HG03378 (cell line): Measurements from ENCODE around the gene VPS41.

ENCODE experiments used
- ATAC-seq: cut with Tn5 transposase; IDR thresholded peaks from one replicate; pipeline ENCODE4 v1.9.1; 2021; ENCODE audit warnings: mild to moderate bottlenecking, moderate library complexity; ENCODE audit not compliant: unreplicated experiment

Gene VPS41

DNA sequence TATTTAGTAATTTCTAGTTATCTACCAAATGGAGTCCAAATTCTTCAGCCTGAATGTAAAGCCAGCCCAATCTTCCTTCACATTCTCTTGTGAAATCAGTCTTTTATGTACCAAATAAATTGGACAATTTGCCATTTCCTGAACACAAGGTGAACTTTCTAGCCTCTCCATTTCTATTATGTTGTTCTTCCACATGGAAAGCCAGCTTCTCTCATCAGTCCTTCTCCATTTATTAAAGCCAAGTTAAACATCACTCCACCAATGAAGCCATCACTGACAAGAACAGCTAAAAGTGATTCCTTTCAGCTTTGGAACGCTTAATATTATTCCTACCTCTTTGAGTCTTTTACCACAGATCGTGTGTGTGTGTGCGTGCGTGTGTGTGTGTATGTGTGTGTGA is 88.4 kb downstream of the VPS41 start:
- no peak for ATAC-seq

GRCh38 chr7:38819463-38819862 is 89.5 kb downstream of the VPS41 start:
- no peak for ATAC-seq

GRCh38 chr7:38817526-38817925 is 91.5 kb downstream of the VPS41 start:
- ATAC-seq, result no peak

GRCh38 chr7:38813768-38814167 is 95.2 kb downstream of the VPS41 start:
- ATAC-seq, result no peak

GRCh38 chr7:38806912-38807311 is 102.1 kb downstream of the VPS41 start:
- no peak for ATAC-seq

- no peak for ATAC-seq
Observed at GRCh38 chr7:38801786-38802185, 107.2 kb downstream of the VPS41 start.

DNA sequence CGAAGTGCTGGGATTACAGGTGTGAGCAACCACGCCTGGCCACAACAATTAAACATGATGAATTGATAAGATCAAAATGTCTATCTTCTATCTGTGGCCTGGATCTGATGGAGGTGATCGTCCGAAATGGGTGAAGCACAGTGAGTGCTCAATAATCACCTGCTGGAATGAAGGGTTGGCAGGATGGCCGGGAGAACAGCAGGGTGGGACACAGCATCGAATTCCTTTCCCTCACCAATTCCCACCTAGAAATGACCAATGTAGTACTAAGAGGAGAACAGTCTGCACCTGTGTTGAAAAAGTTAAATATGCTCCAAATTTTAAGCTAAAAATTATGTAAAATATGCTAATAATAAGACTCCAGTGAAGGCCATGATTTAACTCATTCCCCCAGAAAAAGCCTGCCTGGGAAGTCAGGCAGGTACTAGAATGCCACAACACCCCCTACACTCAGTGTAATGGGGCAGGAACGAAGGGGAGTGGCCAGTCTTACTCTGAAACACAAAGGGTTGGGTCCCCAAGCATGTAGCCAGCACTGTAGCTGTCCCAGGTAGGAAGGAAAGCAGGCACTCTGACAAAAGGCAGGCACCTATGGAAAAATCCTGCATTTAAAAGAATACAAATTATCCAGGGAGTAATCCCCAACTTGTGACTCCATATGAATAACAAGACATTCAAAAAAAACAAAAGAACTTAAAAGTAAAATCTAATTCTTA is 110.3 kb downstream of the VPS41 start:
- ATAC-seq, result no peak

DNA sequence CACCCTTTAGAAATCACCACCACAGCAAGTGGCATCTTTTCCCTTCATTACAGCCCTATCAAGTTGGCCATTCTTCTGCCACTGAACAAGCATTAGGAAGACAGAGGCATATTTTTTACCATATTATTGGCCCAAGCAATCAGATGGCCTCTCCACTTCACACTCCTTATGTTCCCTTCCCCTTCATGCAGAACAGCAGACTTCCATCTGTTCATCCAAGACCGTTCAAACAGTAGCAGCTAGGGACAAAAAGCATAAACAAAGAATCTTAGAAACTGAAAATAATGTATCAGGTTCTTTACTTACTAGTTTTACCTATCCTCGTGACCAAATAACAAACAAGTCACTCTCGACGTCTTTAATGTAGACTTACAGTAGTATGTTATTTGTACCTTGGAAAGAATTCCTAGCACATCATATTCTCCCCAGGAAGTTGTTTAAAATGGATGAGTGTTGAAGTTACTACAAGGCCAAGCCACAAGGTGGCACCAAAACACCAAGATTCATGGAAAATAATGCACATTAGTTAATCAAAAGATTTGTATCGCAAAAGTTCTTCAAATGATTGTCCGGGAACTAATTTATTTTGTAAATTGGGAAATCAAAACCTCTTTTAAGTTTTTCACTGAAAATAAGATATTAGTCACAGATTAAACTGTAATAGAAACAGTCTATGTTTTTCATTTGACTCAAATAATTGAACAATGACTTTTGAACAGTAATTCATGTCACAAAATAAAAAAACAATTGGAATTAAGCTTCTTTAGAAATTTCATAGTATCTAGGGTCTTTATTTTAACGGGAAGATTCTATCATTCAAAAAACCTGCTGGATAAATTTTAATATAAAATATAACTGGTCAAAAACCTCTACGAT is 112.1 kb downstream of the VPS41 start:
- no peak for ATAC-seq

DNA sequence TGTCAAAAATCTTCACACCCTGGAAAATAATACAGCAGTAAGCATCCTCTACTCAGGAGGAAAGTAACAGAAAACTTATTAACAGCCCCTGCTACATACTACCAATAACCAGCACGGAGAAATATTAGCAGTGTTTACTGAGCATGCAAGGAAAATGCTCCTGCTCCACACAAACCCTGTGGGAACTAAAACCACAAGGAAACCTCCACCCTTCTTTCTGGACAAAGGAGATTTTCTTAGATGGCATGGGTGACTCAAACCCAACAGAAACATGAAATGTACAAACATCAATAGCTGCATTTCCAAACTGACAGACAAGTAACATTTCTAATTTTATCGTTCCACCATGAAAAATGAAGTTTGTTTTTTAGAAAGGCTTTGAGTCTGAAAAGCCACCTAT is 113.4 kb downstream of the VPS41 start:
- ATAC-seq, result no peak

DNA sequence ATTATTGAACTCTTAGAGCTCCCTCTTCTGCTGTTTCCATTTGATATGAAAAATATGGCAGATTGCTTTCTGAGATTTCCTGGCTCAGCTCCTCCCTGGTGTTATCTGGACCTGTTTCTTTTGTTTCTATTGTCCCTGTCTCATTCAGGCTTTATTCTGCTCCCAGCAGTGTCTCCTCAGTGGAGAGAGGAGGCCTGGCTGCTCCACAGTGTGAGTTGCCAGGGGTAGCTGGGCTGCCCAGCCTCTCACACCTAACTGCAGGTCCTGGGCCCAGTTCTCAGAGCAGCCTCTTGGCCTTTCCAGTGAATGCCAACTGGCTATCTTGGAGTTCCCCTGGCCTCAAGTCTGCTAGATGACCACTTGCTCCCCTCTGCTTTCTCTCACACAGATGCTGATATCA is 127.0 kb downstream of the VPS41 start:
- no peak for ATAC-seq

DNA sequence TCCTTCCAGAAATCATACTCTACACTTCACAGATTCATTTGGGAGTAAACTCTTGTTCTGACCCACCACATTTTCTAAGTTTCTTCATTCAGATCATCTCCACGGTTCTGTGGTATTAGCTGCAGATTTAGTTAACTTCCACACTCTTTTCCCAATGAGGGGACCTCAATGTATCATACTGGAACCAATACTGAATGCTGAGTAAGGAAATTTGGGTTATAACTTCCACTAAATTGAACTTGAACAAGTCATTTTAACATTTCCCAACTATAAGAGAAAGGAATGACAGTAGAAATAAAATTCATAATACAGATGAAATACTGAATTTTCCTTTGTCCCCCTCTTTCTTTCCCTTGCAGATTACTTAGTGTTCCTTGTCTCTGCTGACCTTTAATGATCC is 131.4 kb downstream of the VPS41 start:
- ATAC-seq, result no peak

GRCh38 chr7:38775506-38776175 is 133.3 kb downstream of the VPS41 start:
- no peak for ATAC-seq

DNA sequence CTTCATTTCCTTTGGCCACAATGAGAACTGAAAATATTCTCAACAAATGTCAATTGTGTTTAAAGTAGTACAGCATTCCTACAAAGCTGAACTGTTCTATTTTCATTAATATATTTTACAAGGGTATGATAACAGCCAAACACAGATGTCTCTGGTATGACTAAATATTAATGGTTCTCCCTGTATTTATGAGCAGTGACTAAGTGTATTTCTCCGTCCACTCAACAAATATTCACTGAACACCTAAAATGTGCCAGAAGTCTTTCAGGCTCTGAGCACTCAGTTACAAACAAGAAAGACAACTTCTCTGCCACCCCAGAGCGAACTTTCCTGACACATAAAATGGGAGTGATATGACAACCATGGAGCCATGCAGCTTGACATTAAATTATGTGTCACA is 135.6 kb downstream of the VPS41 start:
- ATAC-seq, result no peak

GRCh38 chr7:38760226-38760625 is 148.8 kb downstream of the VPS41 start:
- ATAC-seq, result no peak

DNA sequence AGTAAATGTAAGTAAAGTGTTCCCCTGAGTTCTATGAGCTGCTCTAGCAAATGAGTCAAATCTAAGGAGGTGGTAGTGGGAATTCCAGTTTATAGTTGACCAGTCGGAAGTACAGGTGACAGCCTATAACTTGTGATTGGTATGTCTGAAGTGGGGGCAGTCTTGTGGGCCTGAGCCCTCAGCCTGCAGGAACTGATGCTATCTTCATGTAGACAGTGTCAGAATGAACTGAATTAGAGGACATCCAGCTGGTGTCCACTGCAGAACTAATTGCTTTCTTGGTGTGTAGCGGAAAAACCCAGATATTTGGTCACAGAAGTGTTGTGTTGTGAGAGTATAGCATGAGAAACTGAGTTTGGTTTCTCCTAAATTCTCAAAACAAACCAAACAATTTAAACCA is 150.0 kb downstream of the VPS41 start:
- no peak for ATAC-seq

- ATAC-seq, result no peak
Observed at GRCh38 chr7:38757931-38758330, 151.1 kb downstream of the VPS41 start.

DNA sequence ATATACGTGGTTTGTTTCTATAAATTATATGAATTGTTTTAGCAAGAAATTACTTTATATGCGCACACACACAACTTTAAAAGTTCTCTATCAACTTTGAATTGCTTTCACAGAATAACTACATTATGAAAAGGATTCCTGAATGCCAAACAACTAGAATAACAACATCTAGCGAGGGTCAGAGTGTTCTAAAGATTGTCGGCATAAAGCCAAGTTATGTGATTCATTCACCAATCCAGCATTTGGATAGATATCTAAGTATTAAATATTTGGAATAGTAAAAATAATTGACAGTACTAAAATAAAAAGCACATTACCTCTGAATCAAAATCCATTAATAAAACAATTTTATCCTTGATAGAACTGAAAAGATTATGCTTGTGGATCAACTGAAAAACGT is 152.5 kb downstream of the VPS41 start:
- no peak for ATAC-seq

DNA sequence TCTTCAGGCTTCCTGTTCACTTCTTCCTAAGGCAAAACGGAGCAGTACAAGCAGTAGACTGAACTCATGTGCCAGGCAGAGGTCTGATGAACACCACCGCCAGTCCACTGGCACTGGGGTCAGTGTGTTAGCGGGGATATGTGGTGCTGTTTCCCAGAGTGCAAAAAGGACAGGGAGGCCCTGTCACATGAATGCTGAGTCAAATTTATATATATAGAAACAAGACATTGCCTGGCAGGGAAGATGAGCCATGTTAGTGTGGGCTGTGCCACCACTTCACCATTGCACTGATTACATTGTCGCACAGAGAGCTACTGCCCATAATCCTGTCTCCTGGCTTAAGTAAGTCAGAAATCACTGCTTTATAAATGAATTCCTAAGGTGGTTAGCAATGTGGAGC is 155.6 kb downstream of the VPS41 start:
- ATAC-seq, result no peak

DNA sequence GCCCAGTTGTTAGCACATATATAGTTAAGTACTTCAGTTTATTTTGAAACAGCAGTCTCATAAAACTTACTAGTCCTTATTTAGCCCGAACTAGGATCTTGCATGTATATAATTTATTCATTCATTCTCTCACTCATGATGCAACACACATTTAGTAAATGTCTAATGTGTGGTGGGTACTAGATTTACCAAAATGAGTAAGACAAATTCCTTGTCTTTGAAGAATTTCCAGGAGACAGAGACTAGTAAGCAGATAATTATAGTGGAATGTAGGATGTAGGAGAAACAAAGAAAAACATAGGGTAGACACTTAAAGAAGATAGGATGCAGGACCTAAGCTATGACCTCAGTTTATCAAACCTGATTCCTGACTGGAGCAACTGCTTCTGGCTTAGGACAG is 157.6 kb downstream of the VPS41 start:
- ATAC-seq, result no peak

DNA sequence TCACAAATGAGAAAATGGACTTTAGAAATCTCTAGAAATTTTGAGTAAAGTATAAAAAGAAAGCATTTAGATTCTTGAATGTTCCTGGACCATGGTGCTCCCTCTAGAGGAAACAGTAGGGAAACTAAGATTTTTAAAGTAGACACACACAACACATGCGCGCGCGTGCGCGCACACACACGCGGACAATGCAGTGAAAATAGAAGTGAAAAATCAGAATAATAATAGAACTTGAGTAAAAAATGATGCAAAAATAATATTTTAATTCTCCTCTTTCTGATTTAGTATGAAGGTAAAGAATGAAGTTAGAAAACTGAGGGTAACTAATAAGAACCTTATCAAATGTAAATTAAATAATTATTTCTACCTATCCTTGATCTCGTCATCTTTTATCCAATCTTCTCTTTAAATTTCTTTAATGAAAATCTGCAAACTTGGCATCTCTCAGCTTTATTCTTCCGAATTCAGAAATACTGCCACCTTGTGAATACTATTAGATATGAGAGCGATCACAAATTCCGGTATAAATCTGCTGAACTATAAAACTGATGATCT is 160.9 kb downstream of the VPS41 start:
- no peak for ATAC-seq

DNA sequence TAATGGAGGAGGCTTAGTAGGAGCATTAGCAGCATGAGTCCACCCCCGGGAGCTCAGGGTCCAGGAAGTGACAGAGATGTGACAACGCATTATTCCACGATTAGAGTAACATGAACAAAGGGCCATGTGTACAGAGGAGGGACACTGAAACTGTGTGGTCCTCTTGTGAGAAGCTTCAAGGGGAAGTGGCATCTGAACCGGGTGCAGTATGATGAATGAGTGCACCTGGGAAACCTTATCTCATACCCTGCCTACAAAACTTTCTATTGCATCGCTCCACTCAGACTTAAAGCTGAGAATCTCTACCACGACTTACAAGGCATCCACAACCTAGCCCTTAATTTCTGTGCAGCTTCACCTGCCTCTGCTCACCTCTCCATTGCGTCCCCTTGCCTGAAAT is 162.6 kb downstream of the VPS41 start:
- ATAC-seq, result no peak

DNA sequence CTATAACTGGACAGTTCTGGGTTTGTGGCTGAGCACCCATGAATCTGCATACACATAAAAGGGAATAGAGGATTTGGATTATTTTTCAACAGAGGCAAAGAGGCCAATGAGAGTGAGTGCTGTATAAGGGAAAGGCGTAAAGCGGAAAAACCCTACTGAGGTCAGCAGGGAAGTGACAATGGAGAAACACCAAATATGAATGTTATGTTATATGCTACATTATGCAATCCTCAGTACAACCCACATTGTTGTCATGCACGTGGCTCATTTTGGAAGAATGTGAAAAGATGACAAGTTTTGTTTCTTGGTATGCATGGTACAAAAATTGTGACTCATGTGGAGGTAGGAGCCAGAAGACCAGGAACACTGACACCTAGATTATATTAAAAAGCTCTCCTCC is 164.2 kb downstream of the VPS41 start:
- ATAC-seq, result no peak
